DMS 273 treated with DMSO at 0.1 percent for 48 hours (cell line): Measurements from ENCODE around the gene TENT4A.

Experiments
- DNase-seq: peaks from one replicate; lab custom pipeline; 2025; lab: John Stamatoyannopoulos, UW

The TENT4A gene

DNA sequence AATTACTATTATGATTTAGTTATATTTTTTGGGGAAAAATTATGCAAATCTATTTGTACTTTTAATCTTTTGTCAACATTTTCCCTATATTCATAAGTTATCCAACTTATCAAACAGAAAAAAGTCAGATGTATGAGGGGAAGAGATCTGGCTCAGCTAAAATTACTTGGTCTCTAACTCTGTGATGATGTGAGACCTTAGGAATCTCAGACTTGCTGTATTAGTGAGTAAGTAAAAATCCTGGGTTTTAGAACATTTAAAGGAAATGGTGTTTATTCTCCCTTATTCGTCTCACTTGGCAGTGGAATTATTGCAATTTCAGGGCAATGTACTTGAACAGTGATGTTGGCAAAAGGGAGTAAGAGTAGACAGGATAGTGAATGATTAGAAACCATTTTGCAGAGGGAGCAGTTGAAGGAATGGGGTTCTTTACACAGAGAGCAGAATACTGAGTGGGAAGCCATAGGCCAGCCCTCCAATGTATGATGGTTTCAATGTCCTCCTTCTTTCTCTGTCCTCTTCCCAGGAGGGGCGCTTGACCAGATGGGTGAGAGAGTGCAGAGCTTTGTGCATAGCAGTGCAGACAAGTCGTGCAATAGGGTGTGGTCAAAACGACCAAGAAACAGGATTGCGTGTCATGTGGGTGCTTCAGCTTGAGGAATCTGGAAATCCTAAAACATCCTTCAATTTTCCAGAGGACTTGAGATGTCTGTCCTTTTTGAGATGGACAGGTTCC lies 91.7 kb downstream of the TENT4A start:
- no peak for DNase-seq

DNA sequence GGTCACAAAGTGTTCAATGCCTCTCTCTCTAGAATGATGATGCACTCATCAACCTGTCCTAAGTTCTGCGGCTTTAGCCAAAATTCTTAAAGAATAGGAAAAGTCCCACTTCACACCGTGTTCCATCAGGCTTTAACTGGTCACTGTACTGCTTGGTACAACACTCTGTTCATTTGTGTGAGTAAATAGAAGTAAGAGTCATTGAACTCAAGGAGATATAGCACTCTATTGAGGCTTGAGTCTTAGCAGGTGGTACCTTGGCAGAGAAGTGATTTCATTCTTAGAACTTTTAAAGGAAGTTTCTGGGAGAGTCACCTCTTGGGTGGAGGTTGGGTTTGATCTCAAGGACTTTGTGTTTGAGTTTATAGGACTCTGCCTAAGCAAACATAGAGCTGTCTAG lies 92.6 kb downstream of the TENT4A start:
- no peak for DNase-seq
